Esophagus muscularis mucosa (tissue), 4 donors: ENCODE data around the gene MBNL1. TPM values are rescaled to one million over a fixed set of nuclear protein-coding genes. Genes with fewer than 3 reads are reported as not detected.

Experiments used
- DNase-seq: peaks from one replicate; pipeline ENCODE4 v3.0.0-alpha.2; 2017; ENCODE audit errors: extremely low spot score
- H3K27ac ChIP-seq, 4 donors: fragments of 200-600 bp; sonication (generic); replicated peaks in 1 of 4; 1 replicate in 3 of 4; 2 replicates in 1 of 4; pipeline ENCODE4 v1.5.1; 2016 to 2019; ENCODE audit warnings: mild to moderate bottlenecking in 1 of 4
- H3K27me3 ChIP-seq, 4 donors: fragments of 200-600 bp; sonication (generic); one replicate each; pipeline versions ENCODE4 v1.5.1 to v1.6.0; 2016 to 2019
- H3K36me3 ChIP-seq, 4 donors: fragments of 200-600 bp; sonication (generic); one replicate each; pipeline ENCODE4 v1.5.1; 2016 to 2019
- H3K4me1 ChIP-seq, 4 donors: fragments of 200-600 bp; sonication (generic); one replicate each; pipeline ENCODE4 v1.5.1; 2016 to 2019
- H3K4me3 ChIP-seq, 4 donors: fragments of 200-600 bp; sonication (generic); 1 replicate in 2 of 4; 2 replicates in 2 of 4; pipeline ENCODE4 v1.5.1; 2016 to 2019; ENCODE audit warnings: mild to moderate bottlenecking in 4 of 4, moderate library complexity in 1 of 4
- H3K9me3 ChIP-seq, 4 donors: fragments of 200-600 bp; sonication (generic); 1 replicate in 3 of 4; 2 replicates in 1 of 4; pipeline ENCODE4 v1.5.1; 2016 to 2019
- CTCF ChIP-seq, 3 experiments: fragments of 200-600 bp in 2 of 3; fragments of 450-650 bp in 1 of 3; sonication (generic) in 2 of 3; IDR thresholded peaks; one replicate each; pipeline ENCODE4 v1.5.1; 2017 to 2019; ENCODE audit warnings: antibody characterized with exemption in 3 of 3, mild to moderate bottlenecking in 2 of 3, moderate library complexity in 1 of 3
- EP300 ChIP-seq: sonication (generic); formaldehyde crosslinking; IDR thresholded peaks from one replicate; pipeline ENCODE4 v1.6.1; 2017; ENCODE audit warnings: antibody characterized with exemption
- POLR2A ChIP-seq: fragments of 450-650 bp; IDR thresholded peaks from one replicate; pipeline ENCODE4 v1.6.1; 2017; ENCODE audit warnings: antibody characterized with exemption, moderate library complexity, mild to moderate bottlenecking, low read depth
- POLR2AphosphoS5 ChIP-seq, 2 donors: sonication (generic); formaldehyde crosslinking; IDR thresholded peaks; one replicate each; pipeline ENCODE4 v1.6.1; 2017; ENCODE audit warnings: antibody characterized with exemption in 2 of 2
- WGBS: methylation state at CpG from one replicate; pipeline ENCODE4 v1.1.5; 2018; 5-methylcytosine and 5-hydroxymethylcytosine counted together
- intact Hi-C: fragments of 100-400 bp; cut with DNase I; formaldehyde crosslinking; loops from one replicate; pipeline ENCODE4 v1.15.1; 2023
- total RNA-seq, 4 donors: library from RNA; depleted of rRNA; stranded (reverse); fragments of >200 nt; gene quantifications; one replicate each; pipeline versions ENCODE4 v1.1.0 to v1.2.1, GENCODE V29; 2016

Gene MBNL1
- total RNA-seq, 4 donors from 2014 or later = 635 to 868 (median 720) TPM

GRCh38 chr3:152338159-152338720 is 69.5 kb downstream of the MBNL1 start:
- peaks cover 28 to 96% (median 68%) of the 10 kb centered on the region in 4 donors for H3K4me1 ChIP-seq

GRCh38 chr3:152339881-152340505 is 71.3 kb downstream of the MBNL1 start:
- no peak for TF ChIP-seq POLR2AphosphoS5 (IDR thresholded peaks at IDR 0.05)
- TF ChIP-seq EP300 = no peak
- TF ChIP-seq CTCF (IDR thresholded peaks at IDR 0.05) = no peak
- TF ChIP-seq POLR2A = no peak
- Histone ChIP-seq H3K36me3 (peaks cover 4 to 16% (median 10%) of the 10 kb centered on the region in 4 donors), H3K27me3 (no peaks in the 10 kb centered on the region), H3K9me3 (no peaks in the 10 kb centered on the region), H3K27ac (no peak overlapping the region), H3K4me3 (no peak overlapping the region), H3K4me1 (peaks cover 24 to 94% (median 70%) of the 10 kb centered on the region in 4 donors)
- DNase-seq = no peak
- WGBS = 83% methylated on average over 4 of the region's 4 CpGs
- intact Hi-C loops = no loop called here

More at GRCh38 chr3:152338159-152338720, 69.5 kb downstream of the MBNL1 start:
- no peaks in the 10 kb centered on the region for H3K27me3 ChIP-seq
- peak overlapping the region in 2 of 4 donors; percentile 35 to 40 for H3K27ac ChIP-seq
- TF ChIP-seq CTCF (IDR thresholded peaks at IDR 0.05) (no peak), POLR2AphosphoS5 (IDR thresholded peaks at IDR 0.05) (peak in 1 of 2 donors; percentile 14)
- no peaks in the 10 kb centered on the region for H3K9me3 ChIP-seq
- 92% methylated on average over 5 of the region's 5 CpGs for WGBS
- H3K4me3 ChIP-seq = no peak overlapping the region
- peaks cover 1 to 15% (median 7%) of the 10 kb centered on the region in 4 donors for H3K36me3 ChIP-seq
- no peak for DNase-seq
- intact Hi-C loops = no loop called here

- no peak for DNase-seq
- intact Hi-C loops = no loop called here
- Histone ChIP-seq H3K4me3 (no peak overlapping the region), H3K27me3 (no peaks in the 10 kb centered on the region), H3K27ac (peak overlapping the region in 1 of 4 donors; percentile 5), H3K9me3 (no peaks in the 10 kb centered on the region), H3K36me3 (peaks cover 4 to 16% (median 6%) of the 10 kb centered on the region in 4 donors), H3K4me1 (peaks cover 49 to 90% (median 77%) of the 10 kb centered on the region in 4 donors)
- TF ChIP-seq POLR2A (no peak), CTCF (IDR thresholded peaks at IDR 0.05) (no peak), POLR2AphosphoS5 (IDR thresholded peaks at IDR 0.05) (no peak), EP300 (no peak)
- 79% methylated on average over 1 of the region's 1 CpG for WGBS
These were observed 76.5 kb downstream of the MBNL1 start for GRCh38 chr3:152345233-152345632.

GRCh38 chr3:152346058-152346457 is 77.3 kb downstream of the MBNL1 start:
- Histone ChIP-seq H3K4me3 (no peak overlapping the region), H3K4me1 (peaks cover 56 to 89% (median 77%) of the 10 kb centered on the region in 4 donors), H3K27ac (peak overlapping the region in 2 of 4 donors; percentile 1 to 5), H3K9me3 (no peaks in the 10 kb centered on the region), H3K27me3 (no peaks in the 10 kb centered on the region), H3K36me3 (peaks cover 4 to 10% (median 6%) of the 10 kb centered on the region in 4 donors)
- DNase-seq = no peak
- TF ChIP-seq CTCF (IDR thresholded peaks at IDR 0.05) (no peak), POLR2A (no peak), POLR2AphosphoS5 (IDR thresholded peaks at IDR 0.05) (no peak), EP300 (no peak)
- intact Hi-C loops = no loop called here
- WGBS = 85% methylated on average over 4 of the region's 4 CpGs
